ENCODE measurements around the gene PODN. TPM values are rescaled to one million over a fixed set of nuclear protein-coding genes. Genes with fewer than 3 reads are reported as not detected.

The PODN gene
- total and polyA plus RNA-seq, 10 donors: 0.64 to 3.8 (median 1.8) TPM

DNA sequence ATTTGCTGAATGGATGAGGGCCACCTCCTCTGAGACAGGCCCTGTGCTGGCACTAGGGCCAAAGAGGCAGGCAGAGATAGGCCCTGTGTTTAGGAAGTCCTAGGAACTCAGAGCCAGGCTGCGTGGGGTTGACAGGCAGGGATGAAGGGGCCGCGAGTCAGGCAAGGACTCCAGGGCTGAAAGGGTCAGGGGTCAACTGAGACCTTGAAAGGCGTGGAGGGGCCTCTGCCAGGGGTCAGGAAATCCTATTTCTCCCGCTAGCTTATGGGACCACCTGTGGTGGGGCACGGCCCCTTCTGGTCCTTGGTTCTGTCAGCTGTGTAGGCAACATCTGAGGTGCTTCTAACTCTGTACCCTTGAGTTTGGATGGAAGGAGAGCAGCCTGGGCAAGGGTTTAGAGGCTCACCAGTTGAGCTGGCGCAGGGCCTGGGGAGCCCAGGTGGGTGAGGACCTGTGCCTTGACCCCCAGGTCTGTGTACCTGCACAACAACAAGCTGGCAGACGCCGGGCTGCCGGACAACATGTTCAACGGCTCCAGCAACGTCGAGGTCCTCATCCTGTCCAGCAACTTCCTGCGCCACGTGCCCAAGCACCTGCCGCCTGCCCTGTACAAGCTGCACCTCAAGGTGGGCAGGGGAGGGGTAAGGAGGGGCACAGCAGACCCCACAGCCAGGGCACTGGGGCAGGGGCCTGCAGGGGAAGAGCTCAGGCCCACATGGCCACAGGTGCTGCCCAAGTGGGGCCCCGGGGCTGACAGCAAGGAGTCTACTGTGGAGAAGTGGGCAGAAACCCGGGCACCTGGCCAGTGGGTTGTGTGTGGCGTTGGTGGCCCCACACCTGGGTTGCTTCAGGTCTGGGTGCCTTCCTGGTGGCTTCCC, 14.9 kb downstream of the PODN start:
- intact Hi-C loops (cut with DNase I; ENCODE audit: low total_unique reads): no loop called here
- Histone ChIP-seq H3K27ac (no peak overlapping the region), H3K27me3 (replicated peaks in 1 of 7) (peaks cover 0 to 32% (median 0%) of the 10 kb centered on the region in 7 donors), H3K9me3 (no peaks in the 10 kb centered on the region), H3K4me3 (no peak overlapping the region), H3K36me3 (no peaks in the 10 kb centered on the region), H3K4me1 (peaks cover 0 to 7% (median 0%) of the 10 kb centered on the region in 6 donors)
- 80 to 88% (median 87%) methylated on average over 11 to 19 of the region's 19 CpGs for WGBS, 5 donors
- TF ChIP-seq POLR2A (IDR thresholded peaks at IDR 0.05) (no peak), POLR2AphosphoS5 (IDR thresholded peaks at IDR 0.05) (no peak)
- TF ChIP-seq, protein P1, sequence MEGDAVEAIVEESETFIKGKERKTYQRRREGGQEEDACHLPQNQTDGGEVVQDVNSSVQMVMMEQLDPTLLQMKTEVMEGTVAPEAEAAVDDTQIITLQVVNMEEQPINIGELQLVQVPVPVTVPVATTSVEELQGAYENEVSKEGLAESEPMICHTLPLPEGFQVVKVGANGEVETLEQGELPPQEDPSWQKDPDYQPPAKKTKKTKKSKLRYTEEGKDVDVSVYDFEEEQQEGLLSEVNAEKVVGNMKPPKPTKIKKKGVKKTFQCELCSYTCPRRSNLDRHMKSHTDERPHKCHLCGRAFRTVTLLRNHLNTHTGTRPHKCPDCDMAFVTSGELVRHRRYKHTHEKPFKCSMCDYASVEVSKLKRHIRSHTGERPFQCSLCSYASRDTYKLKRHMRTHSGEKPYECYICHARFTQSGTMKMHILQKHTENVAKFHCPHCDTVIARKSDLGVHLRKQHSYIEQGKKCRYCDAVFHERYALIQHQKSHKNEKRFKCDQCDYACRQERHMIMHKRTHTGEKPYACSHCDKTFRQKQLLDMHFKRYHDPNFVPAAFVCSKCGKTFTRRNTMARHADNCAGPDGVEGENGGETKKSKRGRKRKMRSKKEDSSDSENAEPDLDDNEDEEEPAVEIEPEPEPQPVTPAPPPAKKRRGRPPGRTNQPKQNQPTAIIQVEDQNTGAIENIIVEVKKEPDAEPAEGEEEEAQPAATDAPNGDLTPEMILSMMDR (IDR thresholded peaks at IDR 0.05 in 8 of 11, conservative IDR thresholded peaks at IDR 0.05 in 3 of 11): no peak
- peak; percentile 65 for DNase-seq

DNA sequence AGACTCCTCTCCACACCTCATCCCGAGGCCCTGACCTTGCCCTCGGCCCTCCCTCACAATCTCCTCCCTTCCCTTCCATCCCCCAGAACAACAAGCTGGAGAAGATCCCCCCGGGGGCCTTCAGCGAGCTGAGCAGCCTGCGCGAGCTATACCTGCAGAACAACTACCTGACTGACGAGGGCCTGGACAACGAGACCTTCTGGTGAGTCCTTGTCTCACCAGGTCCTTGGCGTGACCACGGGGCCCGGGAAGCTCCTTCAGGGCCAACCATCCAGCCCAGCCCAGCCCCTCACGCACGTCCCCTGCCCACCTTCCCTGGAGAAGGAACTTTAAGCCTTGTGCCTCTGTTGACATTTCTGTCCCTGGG, 15.6 kb downstream of the PODN start:
- intact Hi-C loops (cut with DNase I; ENCODE audit: low total_unique reads): no loop called here
- Histone ChIP-seq H3K4me1 (peaks cover 0 to 7% (median 0%) of the 10 kb centered on the region in 6 donors), H3K9me3 (no peaks in the 10 kb centered on the region), H3K27ac (no peak overlapping the region), H3K27me3 (replicated peaks in 1 of 7) (peaks cover 0 to 32% (median 0%) of the 10 kb centered on the region in 7 donors), H3K4me3 (no peak overlapping the region), H3K36me3 (no peaks in the 10 kb centered on the region)
- DNase-seq: peak; percentile 62
- 85 to 92% (median 89%) methylated on average over 7 to 13 of the region's 13 CpGs for WGBS, 5 donors
- TF ChIP-seq POLR2AphosphoS5 (IDR thresholded peaks at IDR 0.05) (no peak), POLR2A (IDR thresholded peaks at IDR 0.05) (no peak)
- TF ChIP-seq, protein P1 (IDR thresholded peaks at IDR 0.05 in 8 of 11, conservative IDR thresholded peaks at IDR 0.05 in 3 of 11): no peak

DNA sequence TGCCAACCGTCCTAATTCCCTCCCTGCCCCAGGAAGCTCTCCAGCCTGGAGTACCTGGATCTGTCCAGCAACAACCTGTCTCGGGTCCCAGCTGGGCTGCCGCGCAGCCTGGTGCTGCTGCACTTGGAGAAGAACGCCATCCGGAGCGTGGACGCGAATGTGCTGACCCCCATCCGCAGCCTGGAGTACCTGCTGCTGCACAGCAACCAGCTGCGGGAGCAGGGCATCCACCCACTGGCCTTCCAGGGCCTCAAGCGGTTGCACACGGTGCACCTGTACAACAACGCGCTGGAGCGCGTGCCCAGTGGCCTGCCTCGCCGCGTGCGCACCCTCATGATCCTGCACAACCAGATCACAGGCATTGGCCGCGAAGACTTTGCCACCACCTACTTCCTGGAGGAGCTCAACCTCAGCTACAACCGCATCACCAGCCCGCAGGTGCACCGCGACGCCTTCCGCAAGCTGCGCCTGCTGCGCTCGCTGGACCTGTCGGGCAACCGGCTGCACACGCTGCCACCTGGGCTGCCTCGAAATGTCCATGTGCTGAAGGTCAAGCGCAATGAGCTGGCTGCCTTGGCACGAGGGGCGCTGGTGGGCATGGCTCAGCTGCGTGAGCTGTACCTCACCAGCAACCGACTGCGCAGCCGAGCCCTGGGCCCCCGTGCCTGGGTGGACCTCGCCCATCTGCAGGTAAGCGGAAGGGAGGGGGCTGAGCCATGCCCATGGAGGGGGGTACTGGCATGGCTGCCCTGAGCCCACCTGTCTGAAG, 16.5 kb downstream of the PODN start:
- H3K9me3 ChIP-seq: no peaks in the 10 kb centered on the region
- H3K4me3 ChIP-seq: no peak overlapping the region
- H3K27ac ChIP-seq: no peak overlapping the region
- 89 to 95% (median 94%) methylated on average over 27 to 46 of the region's 46 CpGs for WGBS, 5 donors
- peaks cover 0 to 32% (median 0%) of the 10 kb centered on the region in 7 donors for H3K27me3 ChIP-seq (replicated peaks in 1 of 7)
- no peak for TF ChIP-seq POLR2AphosphoS5 (IDR thresholded peaks at IDR 0.05)
- TF ChIP-seq, protein P1 (IDR thresholded peaks at IDR 0.05 in 8 of 11, conservative IDR thresholded peaks at IDR 0.05 in 3 of 11): no peak
- no peak for TF ChIP-seq POLR2A (IDR thresholded peaks at IDR 0.05)
- DNase-seq: peak; percentile 68
- intact Hi-C loops (cut with DNase I; ENCODE audit: low total_unique reads): no loop called here
- peaks cover 0 to 7% (median 0%) of the 10 kb centered on the region in 6 donors for H3K4me1 ChIP-seq
- no peaks in the 10 kb centered on the region for H3K36me3 ChIP-seq

DNA sequence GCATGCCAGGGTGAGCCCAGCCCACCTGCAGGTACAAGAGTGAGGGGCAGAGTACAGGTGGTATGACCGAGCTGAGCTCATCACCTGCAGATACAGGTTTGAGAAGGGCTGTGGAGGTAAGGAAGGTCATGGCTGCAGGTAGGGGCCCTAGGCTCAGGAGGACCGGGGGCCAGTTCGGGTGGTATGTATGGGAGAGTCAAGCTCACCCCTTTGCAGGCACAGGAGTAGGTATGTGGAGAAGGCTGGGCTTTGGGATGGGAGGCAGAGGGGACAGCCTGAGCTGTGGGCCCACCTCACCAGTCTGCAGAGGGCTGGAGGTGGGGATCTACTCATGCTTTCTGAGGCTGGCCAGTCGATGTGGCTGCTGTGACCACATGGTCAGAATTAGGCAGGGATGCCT, 17.2 kb downstream of the PODN start:
- Histone ChIP-seq H3K4me3 (no peak overlapping the region), H3K27me3 (replicated peaks in 1 of 7) (peaks cover 0 to 27% (median 0%) of the 10 kb centered on the region in 7 donors), H3K4me1 (peaks cover 0 to 7% (median 0%) of the 10 kb centered on the region in 6 donors), H3K36me3 (no peaks in the 10 kb centered on the region), H3K27ac (no peak overlapping the region), H3K9me3 (no peaks in the 10 kb centered on the region)
- peak; percentile 55 for DNase-seq
- TF ChIP-seq, protein P1 (IDR thresholded peaks at IDR 0.05 in 8 of 11, conservative IDR thresholded peaks at IDR 0.05 in 3 of 11): no peak
- TF ChIP-seq POLR2A (IDR thresholded peaks at IDR 0.05) (no peak), POLR2AphosphoS5 (IDR thresholded peaks at IDR 0.05) (no peak)
- 76 to 92% (median 88%) methylated on average over 4 of the region's 4 CpGs for WGBS, 5 donors
- intact Hi-C loops (cut with DNase I; ENCODE audit: low total_unique reads): no loop called here
